IMR-90 (cell line): Measurements from ENCODE around the gene SLC6A11.

ENCODE experiments used
- POLR2A ChIP-seq: IDR thresholded peaks from 2 replicates; pipeline ENCODE4 v1.6.1; 2012; ENCODE audit warnings: mild to moderate bottlenecking, low read depth, low read length
- RFX5 ChIP-seq: IDR thresholded peaks from 2 replicates; pipeline ENCODE4 v1.8.0; 2012; ENCODE audit warnings: low read depth, mild to moderate bottlenecking, low read length, moderate library complexity
- SMC3 ChIP-seq: fragments of 150-350 bp; IDR thresholded peaks from 2 replicates; pipeline ENCODE4 v1.6.1; 2016; ENCODE audit warnings: low read depth, mild to moderate bottlenecking, antibody characterized with exemption, low read length, moderate library complexity
- TF ChIP-seq, protein P1 (sequence below): conservative IDR thresholded peaks from 2 replicates; pipeline ENCODE4 v1.5.1; 2012; ENCODE audit warnings: mild to moderate bottlenecking, low read depth, low read length, improper control_type of control experiment

DNA sequence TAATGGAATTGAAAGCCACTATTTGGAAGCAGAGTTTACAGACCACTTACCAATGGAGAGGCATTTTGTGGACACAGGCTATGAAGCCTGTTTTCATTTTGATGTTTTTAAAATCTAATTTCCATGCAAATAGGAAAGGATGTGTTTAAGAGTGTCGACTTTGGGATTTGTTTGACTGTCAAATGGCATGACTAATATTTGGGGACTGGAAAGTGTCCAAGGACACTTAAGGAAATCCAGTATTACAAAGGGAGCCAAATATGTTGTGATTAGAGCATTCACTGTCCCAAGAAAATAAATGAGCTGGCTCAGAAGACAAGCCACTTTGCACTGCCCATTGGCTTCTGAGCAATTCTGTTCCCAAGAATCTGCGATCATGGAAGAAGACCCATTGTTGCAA is 34.0 kb upstream of the SLC6A11 start:
- TF ChIP-seq SMC3: no peak
- TF ChIP-seq, protein P1, sequence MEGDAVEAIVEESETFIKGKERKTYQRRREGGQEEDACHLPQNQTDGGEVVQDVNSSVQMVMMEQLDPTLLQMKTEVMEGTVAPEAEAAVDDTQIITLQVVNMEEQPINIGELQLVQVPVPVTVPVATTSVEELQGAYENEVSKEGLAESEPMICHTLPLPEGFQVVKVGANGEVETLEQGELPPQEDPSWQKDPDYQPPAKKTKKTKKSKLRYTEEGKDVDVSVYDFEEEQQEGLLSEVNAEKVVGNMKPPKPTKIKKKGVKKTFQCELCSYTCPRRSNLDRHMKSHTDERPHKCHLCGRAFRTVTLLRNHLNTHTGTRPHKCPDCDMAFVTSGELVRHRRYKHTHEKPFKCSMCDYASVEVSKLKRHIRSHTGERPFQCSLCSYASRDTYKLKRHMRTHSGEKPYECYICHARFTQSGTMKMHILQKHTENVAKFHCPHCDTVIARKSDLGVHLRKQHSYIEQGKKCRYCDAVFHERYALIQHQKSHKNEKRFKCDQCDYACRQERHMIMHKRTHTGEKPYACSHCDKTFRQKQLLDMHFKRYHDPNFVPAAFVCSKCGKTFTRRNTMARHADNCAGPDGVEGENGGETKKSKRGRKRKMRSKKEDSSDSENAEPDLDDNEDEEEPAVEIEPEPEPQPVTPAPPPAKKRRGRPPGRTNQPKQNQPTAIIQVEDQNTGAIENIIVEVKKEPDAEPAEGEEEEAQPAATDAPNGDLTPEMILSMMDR: no peak
- TF ChIP-seq POLR2A: no peak
- TF ChIP-seq RFX5: no peak
